K562 (cell line): ENCODE measurements around the gene CCDC158. TPM values are rescaled to one million over a fixed set of nuclear protein-coding genes. Genes with fewer than 3 reads are reported as not detected.

Experiments
- ATAC-seq: fragments of 200-7000 bp; cut with Tn5 transposase; 3 replicates; pipeline ENCODE4 v1.9.1; 2020; ENCODE audit warnings: moderate library complexity
- BruUV-seq: library from RNA; stranded (reverse); fragments of 400-500 nt; replicated peaks from 2 replicates; lab custom pipeline; 2021; lab: Mats Ljungman, UMichigan
- CTCF ChIA-PET: fragments of 300-600 bp; formaldehyde crosslinking; extraction: SDS; loops from one replicate; lab custom pipeline; 2021; ENCODE audit warnings: low intra/inter-chr PET ratio; lab: Yijun Ruan, JAX
- POLR2A ChIA-PET: fragments of 300-600, 350-650 bp; sonication (Branson Sonifier 250); formaldehyde crosslinking; extraction: SDS; loops from one replicate; lab custom pipeline; 2021; ENCODE audit warnings: antibody characterized with exemption, inconsistent platforms; lab: Yijun Ruan, JAX
- DNase-seq, 4 experiments: peaks; one replicate each; pipeline versions ENCODE4 v3.0.0 to v3.0.0-alpha.2; 2011 to 2018; ENCODE audit warnings: low spot score in 3 of 4, mixed read lengths in 3 of 4; ENCODE audit errors: extremely low read depth in 1 of 4
- FAIRE-seq: peaks from 2 replicates; lab custom pipeline; 2011; peaks lifted over from hg19 to GRCh38; lab: Jason Lieb, UNC
- H2AFZ ChIP-seq: 2 replicates; pipeline ENCODE4 v1.6.0; 2011; ENCODE audit warnings: low read depth, low read length, control low read depth, inconsistent platforms
- H3K27ac ChIP-seq: fragments of 200-600 bp; 3 replicates; pipeline ENCODE4 v1.8.0; 2011; ENCODE audit warnings: low read depth, mild to moderate bottlenecking, control low read depth, inconsistent platforms, low read length, moderate library complexity, mixed read lengths; ENCODE audit errors: extremely low read depth
- H3K27me3 ChIP-seq, 2 experiments: fragments of 300-600 bp in 1 of 2; 2 replicates in 1 of 2; 3 replicates in 1 of 2; pipeline versions ENCODE4 v1.6.0 to v1.8.0; 2011; ENCODE audit warnings: inconsistent platforms in 2 of 2, low read length in 2 of 2, mild to moderate bottlenecking in 1 of 2, mixed read lengths in 1 of 2, moderate library complexity in 1 of 2; ENCODE audit not compliant: control insufficient read depth in 2 of 2, insufficient read depth in 2 of 2
- H3K36me3 ChIP-seq: fragments of 300-600 bp; 3 replicates; pipeline ENCODE4 v1.8.0; 2011; ENCODE audit warnings: mild to moderate bottlenecking, low read length, inconsistent platforms; ENCODE audit not compliant: control insufficient read depth, insufficient read depth
- H3K4me1 ChIP-seq, 2 experiments: fragments of 200-600 bp in 1 of 2; replicated peaks in 1 of 2; 2 replicates in 1 of 2; 3 replicates in 1 of 2; pipeline versions ENCODE4 v1.5.1 to v1.8.0; 2011; ENCODE audit warnings: inconsistent platforms in 2 of 2, low read length in 2 of 2, mild to moderate bottlenecking in 1 of 2, mixed read lengths in 1 of 2, moderate library complexity in 1 of 2; ENCODE audit not compliant: control insufficient read depth in 2 of 2, insufficient read depth in 2 of 2
- H3K4me2 ChIP-seq: 2 replicates; pipeline ENCODE4 v1.6.1; 2011; ENCODE audit warnings: low read length, control low read depth, inconsistent platforms, mixed read lengths; ENCODE audit not compliant: insufficient read depth
- H3K4me3 ChIP-seq: fragments of 200-600 bp; sonication (generic), shearing (Covaris generic); 2 replicates; pipeline ENCODE4 v1.5.1; 2016; ENCODE audit warnings: control low read depth, inconsistent platforms
- H3K79me2 ChIP-seq: fragments of 200-600 bp; 3 replicates; pipeline ENCODE4 v1.8.0; 2011; ENCODE audit warnings: low read length, inconsistent platforms; ENCODE audit not compliant: control insufficient read depth, insufficient read depth
- H3K9ac ChIP-seq, 2 experiments: 2 replicates each; pipeline versions ENCODE4 v1.6.0 to v1.6.1; 2011; ENCODE audit warnings: low read depth in 2 of 2, low read length in 2 of 2, control low read depth in 1 of 2, inconsistent platforms in 1 of 2, mild to moderate bottlenecking in 1 of 2, mixed read lengths in 1 of 2; ENCODE audit not compliant: insufficient read depth in 1 of 2
- H3K9me1 ChIP-seq: one replicate; pipeline ENCODE4 v1.6.0; 2011; ENCODE audit warnings: inconsistent platforms, mild to moderate bottlenecking, low read length, moderate library complexity; ENCODE audit not compliant: control insufficient read depth, insufficient read depth
- H3K9me3 ChIP-seq: replicated peaks from 2 replicates; pipeline ENCODE4 v1.5.1; 2011; ENCODE audit warnings: low read depth, low read length, inconsistent platforms; ENCODE audit not compliant: control insufficient read depth, insufficient read depth
- H4K20me1 ChIP-seq: replicated peaks from 2 replicates; pipeline ENCODE4 v1.6.1; 2011; ENCODE audit warnings: low read length, inconsistent platforms, mixed read lengths; ENCODE audit not compliant: control insufficient read depth, insufficient read depth
- CREB1 ChIP-seq, 2 experiments: sonication (generic) in 1 of 2; formaldehyde crosslinking in 1 of 2; IDR thresholded peaks; 2 replicates each; pipeline versions ENCODE4 v1.6.1 to v1.8.0; 2012 to 2022; ENCODE audit warnings: inconsistent platforms in 1 of 2, mild to moderate bottlenecking in 1 of 2, missing genetic modification reagents in 1 of 2, moderate library complexity in 1 of 2
- HDAC6 ChIP-seq: IDR thresholded peaks from 2 replicates; pipeline ENCODE4 v1.6.1; 2012; ENCODE audit warnings: low read depth, mild to moderate bottlenecking, control low read depth, inconsistent platforms, low read length, moderate library complexity
- MAFF ChIP-seq: IDR thresholded peaks from 2 replicates; pipeline ENCODE4 v1.6.1; 2012; ENCODE audit warnings: low read length, improper control_type of control experiment
- NELFE ChIP-seq: IDR thresholded peaks from 2 replicates; pipeline ENCODE4 v1.6.1; 2011; ENCODE audit warnings: mild to moderate bottlenecking; ENCODE audit not compliant: insufficient read depth, insufficient read length
- NR2C1 ChIP-seq, 2 experiments: fragments of 450-650 bp; IDR thresholded peaks; 2 replicates each; pipeline ENCODE4 v1.6.1; 2017; ENCODE audit warnings: mild to moderate bottlenecking in 2 of 2, antibody characterized with exemption in 1 of 2, inconsistent platforms in 1 of 2, missing compliant biosample characterization in 1 of 2, missing genetic modification characterization in 1 of 2
- NR2C2 ChIP-seq, 2 experiments: fragments of 200-800 bp in 1 of 2; sonication (Bioruptor generic) in 1 of 2; sonication (generic) in 1 of 2; formaldehyde crosslinking in 1 of 2; IDR thresholded peaks; 2 replicates each; pipeline versions ENCODE4 v1.6.1 to v1.8.0; 2016 to 2022; ENCODE audit warnings: mild to moderate bottlenecking in 1 of 2, missing compliant biosample characterization in 1 of 2, missing genetic modification characterization in 1 of 2, missing genetic modification reagents in 1 of 2
- RBBP5 ChIP-seq: fragments of 200-600 bp; sonication (generic); IDR thresholded peaks from 2 replicates; pipeline ENCODE4 v1.6.1; 2012; ENCODE audit warnings: borderline replicate concordance, mild to moderate bottlenecking, low read length, control low read depth, inconsistent platforms; ENCODE audit not compliant: insufficient read depth, poor library complexity, severe bottlenecking
- SUPT5H ChIP-seq: fragments of 450-650 bp; IDR thresholded peaks from 2 replicates; pipeline ENCODE4 v1.6.1; 2016
- VEZF1 ChIP-seq: fragments of 200-800 bp; sonication (Bioruptor generic); IDR thresholded peaks from 2 replicates; pipeline ENCODE4 v1.6.1; 2017; ENCODE audit warnings: missing genetic modification characterization, missing compliant biosample characterization
- ZNF253 ChIP-seq: fragments of 250-450 bp; sonication (Bioruptor Pico); conservative IDR thresholded peaks from 2 replicates; pipeline ENCODE4 v1.6.1; 2021; ENCODE audit warnings: mild to moderate bottlenecking
- ZNF583 ChIP-seq: fragments of 250-450 bp; sonication (Bioruptor Pico); IDR thresholded peaks from 2 replicates; pipeline ENCODE4 v1.4.0; 2020
- ZNF785 ChIP-seq: fragments of 250-450 bp; sonication (Bioruptor Pico); IDR thresholded peaks from 2 replicates; pipeline ENCODE4 v1.4.0; 2020; ENCODE audit warnings: mild to moderate bottlenecking
- WGBS: fragments of 100-300 bp; shearing (Covaris generic); methylation state at CpG from one replicate; pipeline ENCODE4 v1.1.6; 2016; ENCODE audit warnings: low coverage, mixed read lengths; ENCODE audit not compliant: insufficient coverage; ENCODE audit errors: missing lambda C conversion rate; 5-methylcytosine and 5-hydroxymethylcytosine counted together
- in situ Hi-C: fragments of 300-500 bp; cut with MboI; formaldehyde crosslinking; loops from 4 replicates; pipeline ENCODE4 v1.15.0; 2018; ENCODE audit warnings: inconsistent platforms, mixed read lengths
- intact Hi-C: fragments of 100-400 bp; cut with micrococcal nuclease; formaldehyde crosslinking; loops from 2 replicates; pipeline ENCODE4 v1.14.2; 2022
- polyA plus RNA-seq, 8 experiments: library from polyadenylated mRNA; depleted of rRNA in 4 of 8; stranded (reverse) in 5 of 8; unstranded in 3 of 8; fragments of >200 nt; fragmentation: Nextera tagmentation in 2 of 8; fragmentation: Illumina TruSeq in 1 of 8; extraction: Ambion mirVana in 2 of 8; extraction: Trizol in 1 of 8; gene quantifications; 2 replicates each; pipeline versions ENCODE4 v1.2.1 to v1.2.3, GENCODE V29; 2011 to 2014; ENCODE audit warnings: inconsistent platforms in 1 of 8, missing spikeins in 1 of 8
- total RNA-seq, 7 experiments: library from RNA; depleted of rRNA in 6 of 7; stranded (reverse); fragments of >200 nt in 6 of 7; fragmentation: Illumina TruSeq in 2 of 7; extraction: Trizol in 2 of 7; gene quantifications; 2 replicates each; pipeline versions ENCODE4 v1.2.1 to v1.2.3, GENCODE V29; 2011 to 2021; ENCODE audit warnings: low replicate concordance in 1 of 7

The CCDC158 gene
- total and polyA plus RNA-seq, 9 of the 15 experiments (the other 6 are each of a cell fraction or from before 2014, with no cell fraction given), result not detected

- TF ChIP-seq MAFF (no peak), ZNF583 (CRISPR knock-in tag) (no peak), NR2C2 (CRISPR knock-in tag; IDR thresholded peaks at IDR 0.05) (no peak), NR2C2 (tag; IDR thresholded peaks at IDR 0.05) (peak; percentile 7; the same call in 1 of the 2 replicates), VEZF1 (CRISPR knock-in tag) (0 out of 2 replicates have a peak, but pooled peaks have one; percentile 8), RBBP5 (peak; percentile 33), NELFE (no peak)
These were observed 119.2 kb downstream of the CCDC158 start (continued) for GRCh38 chr4:76301775-76302162.

GRCh38 chr4:76301068-76301774 lies 119.7 kb downstream of the CCDC158 start:
- 71% methylated on average over 4 of the region's 4 CpGs for WGBS
- BruUV-seq, result no TSS peak
- Histone ChIP-seq H3K27me3 (no peaks in the 10 kb centered on the region), H3K9me3 (peaks cover 19% of the 10 kb centered on the region), H3K27ac (peak overlapping the region; percentile 86), H3K79me2 (no peaks in the 10 kb centered on the region), H3K36me3 (no peaks in the 10 kb centered on the region), H3K9ac (peak overlapping the region in 1 of 2 experiments; percentile 42; a peak in 2 of 4 replicates), H2AFZ (peak overlapping the region; percentile 35; the same call in 1 of the 2 replicates), H4K20me1 (no peaks in the 10 kb centered on the region), H3K4me3 (no peak overlapping the region), H3K4me2 (peak overlapping the region; percentile 34), H3K9me1 (no peaks in the 10 kb centered on the region), H3K4me1 (peaks cover 7 to 39% of the 10 kb centered on the region in 2 experiments)
- FAIRE-seq (peak; percentile 99), DNase-seq (peak; percentile 72 to 94 (median 82)), ATAC-seq (peak; percentile 96)
- CTCF ChIA-PET, result no interaction called here
- POLR2A ChIA-PET, result interaction anchor here (1.0 to 1.4 kb wide), 4 partner anchors 9 to 194 kb away, joined by 3 to 4 read pairs (median 3); no protein-coding TSS in a partner anchor
- in situ Hi-C loops, result no loop called here
- intact Hi-C loops, result loop anchor here (5.0 kb wide), 1 partner anchor 76 kb away; no protein-coding TSS in a partner anchor
- no peak for TF ChIP-seq ZNF785 (CRISPR knock-in tag)
- TF ChIP-seq SUPT5H, result no peak
- no peak for TF ChIP-seq HDAC6
- no peak for TF ChIP-seq NR2C1 (IDR thresholded peaks at IDR 0.05)
- TF ChIP-seq NR2C1 (tag; IDR thresholded peaks at IDR 0.05), result no peak
- TF ChIP-seq CREB1 (IDR thresholded peaks at IDR 0.05), result peak; percentile 33; the same call in 1 of the 2 replicates
- no peak for TF ChIP-seq CREB1 (CRISPR knock-in tag; IDR thresholded peaks at IDR 0.05)
- TF ChIP-seq ZNF253, result no peak
